Vagina (tissue), 2 donors: ENCODE measurements around the gene BMPR1A. TPM values are rescaled to one million over a fixed set of nuclear protein-coding genes. Genes with fewer than 3 reads are reported as not detected.

Experiments used
- DNase-seq, 2 donors: peaks; one replicate each; pipeline ENCODE4 v3.0.0-alpha.2; 2017; ENCODE audit errors: extremely low spot score in 2 of 2
- H3K27ac ChIP-seq: fragments of 200-600 bp; sonication (generic); one replicate; pipeline ENCODE4 v1.5.1; 2019
- H3K27me3 ChIP-seq: fragments of 200-600 bp; sonication (generic); one replicate; pipeline ENCODE4 v1.5.1; 2019
- H3K36me3 ChIP-seq, 2 donors: fragments of 200-600 bp; sonication (generic); one replicate each; pipeline ENCODE4 v1.5.1; 2017 to 2019
- H3K4me1 ChIP-seq: fragments of 200-600 bp; sonication (generic); one replicate; pipeline ENCODE4 v1.5.1; 2019
- H3K4me3 ChIP-seq, 2 donors: fragments of 200-600 bp; sonication (generic); 1 replicate in 1 of 2; 2 replicates in 1 of 2; pipeline ENCODE4 v1.5.1; 2016 to 2019
- H3K9me3 ChIP-seq: fragments of 200-600 bp; sonication (generic); one replicate; pipeline ENCODE4 v1.5.1; 2019
- POLR2A ChIP-seq, 2 donors: fragments of 450-650 bp; IDR thresholded peaks; one replicate each; pipeline ENCODE4 v1.6.1; 2017; ENCODE audit warnings: antibody characterized with exemption in 2 of 2, mild to moderate bottlenecking in 2 of 2, moderate library complexity in 2 of 2
- POLR2AphosphoS5 ChIP-seq, 2 donors: sonication (generic); formaldehyde crosslinking; IDR thresholded peaks; one replicate each; pipeline ENCODE4 v1.9.0; 2017; ENCODE audit warnings: antibody characterized with exemption in 2 of 2, mild to moderate bottlenecking in 2 of 2, low read depth in 1 of 2; ENCODE audit not compliant: insufficient read depth in 1 of 2
- intact Hi-C: fragments of 100-400 bp; cut with DNase I; formaldehyde crosslinking; loops from one replicate; pipeline ENCODE4 v1.15.1; 2023
- total RNA-seq: library from RNA; depleted of rRNA; stranded (reverse); fragments of >200 nt; gene quantifications from one replicate; pipeline ENCODE4 v1.2.3, GENCODE V29; 2016
- TF ChIP-seq, protein P1 (sequence below), 3 experiments: fragments of 450-650 bp in 2 of 3; fragments of 200-600 bp in 1 of 3; sonication (generic) in 1 of 3; IDR thresholded peaks; one replicate each; pipeline ENCODE4 v1.5.1; 2017 to 2019; ENCODE audit warnings: antibody characterized with exemption in 3 of 3, mild to moderate bottlenecking in 2 of 3, moderate library complexity in 2 of 3

Gene BMPR1A
- total RNA-seq, 1 donor from 2014 or later = 33.1 TPM

DNA sequence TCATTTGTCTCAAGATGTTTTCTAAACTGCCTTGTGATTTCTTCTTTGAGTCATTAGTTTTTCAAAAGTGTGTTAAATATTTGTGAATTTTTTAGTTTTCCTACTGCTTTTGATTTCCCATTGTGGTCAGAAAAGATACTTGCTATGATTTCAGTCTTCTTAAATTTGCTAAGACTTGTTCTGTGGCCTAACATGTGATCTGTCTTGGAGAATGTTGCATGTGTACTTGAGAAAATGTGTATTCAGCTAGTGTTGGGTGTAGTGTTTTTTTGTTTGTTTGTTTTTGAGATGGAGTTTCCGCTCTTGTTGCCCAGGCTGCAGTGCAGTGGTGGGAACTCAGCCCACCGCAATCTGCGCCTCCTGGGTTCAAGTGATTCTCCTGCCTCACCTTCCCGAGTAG, 28.6 kb downstream of the BMPR1A start:
- no peak overlapping the region for H3K4me3 ChIP-seq
- TF ChIP-seq, protein P1, sequence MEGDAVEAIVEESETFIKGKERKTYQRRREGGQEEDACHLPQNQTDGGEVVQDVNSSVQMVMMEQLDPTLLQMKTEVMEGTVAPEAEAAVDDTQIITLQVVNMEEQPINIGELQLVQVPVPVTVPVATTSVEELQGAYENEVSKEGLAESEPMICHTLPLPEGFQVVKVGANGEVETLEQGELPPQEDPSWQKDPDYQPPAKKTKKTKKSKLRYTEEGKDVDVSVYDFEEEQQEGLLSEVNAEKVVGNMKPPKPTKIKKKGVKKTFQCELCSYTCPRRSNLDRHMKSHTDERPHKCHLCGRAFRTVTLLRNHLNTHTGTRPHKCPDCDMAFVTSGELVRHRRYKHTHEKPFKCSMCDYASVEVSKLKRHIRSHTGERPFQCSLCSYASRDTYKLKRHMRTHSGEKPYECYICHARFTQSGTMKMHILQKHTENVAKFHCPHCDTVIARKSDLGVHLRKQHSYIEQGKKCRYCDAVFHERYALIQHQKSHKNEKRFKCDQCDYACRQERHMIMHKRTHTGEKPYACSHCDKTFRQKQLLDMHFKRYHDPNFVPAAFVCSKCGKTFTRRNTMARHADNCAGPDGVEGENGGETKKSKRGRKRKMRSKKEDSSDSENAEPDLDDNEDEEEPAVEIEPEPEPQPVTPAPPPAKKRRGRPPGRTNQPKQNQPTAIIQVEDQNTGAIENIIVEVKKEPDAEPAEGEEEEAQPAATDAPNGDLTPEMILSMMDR (IDR thresholded peaks at IDR 0.05) = no peak
- TF ChIP-seq POLR2A (IDR thresholded peaks at IDR 0.05) (no peak), POLR2AphosphoS5 (IDR thresholded peaks at IDR 0.05; ENCODE audit: insufficient read depth in 1 of 2, low read depth in 1 of 2) (no peak)
- no peaks in the 10 kb centered on the region for H3K9me3 ChIP-seq
- H3K36me3 ChIP-seq = no peaks in the 10 kb centered on the region
- intact Hi-C loops = no loop called here
- H3K27me3 ChIP-seq = no peaks in the 10 kb centered on the region
- no peak overlapping the region for H3K27ac ChIP-seq
- no peak for DNase-seq
- peaks cover 28% of the 10 kb centered on the region for H3K4me1 ChIP-seq

DNA sequence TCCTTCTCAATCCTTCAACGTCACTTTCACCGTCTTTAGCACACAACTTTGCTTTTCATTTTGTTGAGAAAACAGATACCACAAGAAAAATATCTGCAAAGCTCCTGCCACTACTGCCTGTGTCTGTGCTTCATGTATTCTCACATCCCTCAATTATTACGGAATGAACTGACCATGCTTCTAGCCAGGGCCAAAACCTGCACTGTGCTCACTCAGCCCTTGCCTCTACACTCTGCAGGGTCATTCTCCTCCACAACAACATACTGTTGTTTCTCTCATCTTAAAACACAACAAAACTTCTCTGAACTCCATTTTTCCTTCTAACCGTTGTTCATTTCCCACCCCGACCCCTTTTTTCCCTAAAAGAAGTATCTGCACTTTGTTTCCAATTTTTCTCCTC, 29.5 kb downstream of the BMPR1A start:
- no peak for DNase-seq
- H3K27ac ChIP-seq = no peak overlapping the region
- no peaks in the 10 kb centered on the region for H3K9me3 ChIP-seq
- TF ChIP-seq, protein P1 (IDR thresholded peaks at IDR 0.05) = no peak
- TF ChIP-seq POLR2A (IDR thresholded peaks at IDR 0.05) (no peak), POLR2AphosphoS5 (IDR thresholded peaks at IDR 0.05; ENCODE audit: insufficient read depth in 1 of 2, low read depth in 1 of 2) (no peak)
- intact Hi-C loops = no loop called here
- H3K36me3 ChIP-seq = no peaks in the 10 kb centered on the region
- no peak overlapping the region for H3K4me3 ChIP-seq
- no peaks in the 10 kb centered on the region for H3K27me3 ChIP-seq
- H3K4me1 ChIP-seq = peaks cover 28% of the 10 kb centered on the region

DNA sequence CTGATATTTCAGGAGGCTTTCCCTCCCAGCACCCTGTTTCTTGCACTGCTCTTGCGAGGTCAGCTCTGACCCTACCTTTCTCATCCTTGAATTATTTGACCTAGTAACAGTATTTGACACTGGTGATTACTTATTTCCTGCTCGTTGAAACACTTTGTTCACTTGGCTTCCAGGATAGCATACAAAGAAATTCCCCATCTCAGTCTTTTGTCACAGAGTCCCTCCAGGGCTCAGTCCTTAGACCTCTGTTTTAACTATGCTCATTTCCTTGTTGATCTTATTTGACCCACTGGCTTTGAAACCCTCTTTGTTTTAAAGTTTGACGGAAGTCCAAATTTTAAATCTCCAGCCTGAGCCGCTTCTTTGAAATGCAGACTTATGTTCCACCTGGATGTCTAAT, 29.9 kb downstream of the BMPR1A start:
- intact Hi-C loops = no loop called here
- Histone ChIP-seq H3K27me3 (no peaks in the 10 kb centered on the region), H3K4me3 (no peak overlapping the region), H3K4me1 (peaks cover 28% of the 10 kb centered on the region), H3K27ac (no peak overlapping the region), H3K9me3 (no peaks in the 10 kb centered on the region), H3K36me3 (no peaks in the 10 kb centered on the region)
- TF ChIP-seq POLR2A (IDR thresholded peaks at IDR 0.05) (no peak), POLR2AphosphoS5 (IDR thresholded peaks at IDR 0.05; ENCODE audit: insufficient read depth in 1 of 2, low read depth in 1 of 2) (no peak)
- TF ChIP-seq, protein P1 (IDR thresholded peaks at IDR 0.05) = no peak
- DNase-seq = no peak

DNA sequence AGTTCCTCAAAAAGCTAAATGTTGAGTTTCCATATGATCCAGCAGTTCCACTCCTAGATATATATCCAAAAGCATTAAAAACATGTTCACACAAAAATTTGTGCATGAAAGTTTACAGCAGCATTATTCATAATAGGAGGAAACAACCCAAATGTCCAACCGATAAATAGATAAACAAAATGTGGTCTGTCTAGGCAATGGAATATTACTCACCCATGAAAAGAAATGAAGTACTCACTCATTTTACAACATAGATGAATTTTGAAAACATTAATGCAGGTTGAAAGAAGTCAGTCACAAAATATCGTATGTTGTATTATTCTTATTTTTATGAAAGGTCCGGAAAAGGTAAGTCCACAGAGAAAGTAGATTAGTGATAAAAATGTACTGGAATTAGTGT, 34.0 kb downstream of the BMPR1A start:
- no peaks in the 10 kb centered on the region for H3K36me3 ChIP-seq
- no peak for DNase-seq
- intact Hi-C loops = no loop called here
- H3K4me3 ChIP-seq = no peak overlapping the region
- no peak overlapping the region for H3K27ac ChIP-seq
- no peaks in the 10 kb centered on the region for H3K9me3 ChIP-seq
- TF ChIP-seq POLR2A (IDR thresholded peaks at IDR 0.05) = no peak
- peaks cover 12% of the 10 kb centered on the region for H3K4me1 ChIP-seq
- no peaks in the 10 kb centered on the region for H3K27me3 ChIP-seq

DNA sequence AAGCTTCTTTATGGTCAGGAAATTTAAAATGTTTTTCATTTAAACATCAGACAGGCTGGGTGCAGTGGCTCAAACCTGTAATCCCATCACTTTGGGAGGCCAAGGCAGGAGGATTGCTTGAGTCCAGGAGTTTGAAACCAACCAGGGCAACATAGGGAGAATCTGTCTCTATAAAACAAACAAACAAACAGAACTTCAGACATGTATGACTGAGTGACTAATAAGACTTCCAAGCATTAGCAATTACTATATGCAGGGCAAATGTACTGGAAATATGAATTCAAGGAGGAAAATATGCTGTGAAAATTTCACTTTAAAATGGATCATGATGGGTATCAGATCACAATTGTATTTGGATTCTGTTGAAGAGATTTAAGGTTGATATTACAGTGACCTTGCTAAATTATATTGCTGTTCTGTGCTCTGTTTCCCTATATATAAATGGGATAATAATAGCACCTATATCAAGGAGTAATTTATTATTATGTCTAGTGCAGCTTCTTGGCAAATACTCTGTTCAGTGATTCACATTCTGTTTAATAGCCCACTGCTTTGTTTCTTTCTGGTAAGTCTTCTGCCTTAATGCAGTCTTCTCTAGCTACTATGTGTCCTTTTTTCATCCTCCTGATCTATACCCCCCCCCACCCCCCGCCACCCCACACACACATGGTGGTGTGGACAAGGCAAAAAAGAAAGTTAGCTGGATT, 36.2 kb downstream of the BMPR1A start:
- Histone ChIP-seq H3K27me3 (no peaks in the 10 kb centered on the region), H3K9me3 (no peaks in the 10 kb centered on the region), H3K36me3 (no peaks in the 10 kb centered on the region), H3K27ac (no peak overlapping the region), H3K4me1 (peaks cover 5% of the 10 kb centered on the region), H3K4me3 (no peak overlapping the region)
- no peak for DNase-seq
- intact Hi-C loops = no loop called here
- TF ChIP-seq, protein P1 (IDR thresholded peaks at IDR 0.05) = no peak
- TF ChIP-seq POLR2A (IDR thresholded peaks at IDR 0.05) (no peak), POLR2AphosphoS5 (IDR thresholded peaks at IDR 0.05; ENCODE audit: insufficient read depth in 1 of 2, low read depth in 1 of 2) (no peak)
